Karpas-422 (cell line): ENCODE results near the gene COG7. TPM values are rescaled to one million over a fixed set of nuclear protein-coding genes. Genes with fewer than 3 reads are reported as not detected.

Source experiments
- DNase-seq: peaks from one replicate; pipeline ENCODE4 v3.0.0-alpha.2; 2015
- H2AFZ ChIP-seq: fragments of 200-600 bp; sonication (generic); 2 replicates; pipeline ENCODE4 v1.6.1; 2014; ENCODE audit warnings: antibody characterized with exemption, low read length, mixed read lengths
- H3K27ac ChIP-seq: fragments of 200-600 bp; sonication (generic); 2 replicates; pipeline ENCODE4 v1.5.1; 2014; ENCODE audit warnings: mild to moderate bottlenecking, low read length, moderate library complexity
- H3K27me3 ChIP-seq: fragments of 200-600 bp; sonication (generic); 2 replicates; pipeline ENCODE4 v1.6.1; 2014; ENCODE audit warnings: low read length, mixed read lengths
- H3K36me3 ChIP-seq: fragments of 200-600 bp; sonication (generic); 2 replicates; pipeline ENCODE4 v1.6.1; 2014; ENCODE audit warnings: low read length, mixed read lengths; ENCODE audit not compliant: insufficient read depth
- H3K4me1 ChIP-seq: fragments of 200-600 bp; sonication (generic); 2 replicates; pipeline ENCODE4 v1.6.1; 2014; ENCODE audit warnings: mild to moderate bottlenecking, low read length, mixed read lengths
- H3K4me2 ChIP-seq: fragments of 200-600 bp; sonication (generic); 2 replicates; pipeline ENCODE4 v1.6.1; 2014; ENCODE audit warnings: low read length, low read depth, mild to moderate bottlenecking; ENCODE audit not compliant: poor library complexity, severe bottlenecking
- H3K4me3 ChIP-seq: fragments of 200-600 bp; sonication (generic); 2 replicates; pipeline ENCODE4 v1.5.1; 2014; ENCODE audit warnings: mild to moderate bottlenecking, antibody characterized with exemption, low read length, mixed read lengths
- H3K79me2 ChIP-seq: fragments of 200-600 bp; sonication (generic); 2 replicates; pipeline ENCODE4 v1.6.1; 2014; ENCODE audit warnings: mild to moderate bottlenecking, low read length, mixed read lengths
- H3K9ac ChIP-seq: fragments of 200-600 bp; sonication (generic); 2 replicates; pipeline ENCODE4 v1.6.0; 2014; ENCODE audit warnings: low read length
- H3K9me2 ChIP-seq: fragments of 200-600 bp; sonication (generic), shearing (Covaris generic); replicated peaks from 2 replicates; pipeline ENCODE4 v1.6.0; 2014; ENCODE audit warnings: mild to moderate bottlenecking, low read length, moderate library complexity; ENCODE audit not compliant: insufficient read depth
- H3K9me3 ChIP-seq: fragments of 300-700, 200-600 bp; sonication (generic); 2 replicates; pipeline ENCODE4 v1.6.1; 2014; ENCODE audit warnings: low read length, mixed read lengths
- H4K20me1 ChIP-seq: fragments of 200-600 bp; sonication (generic); 2 replicates; pipeline ENCODE4 v1.6.1; 2014; ENCODE audit warnings: mild to moderate bottlenecking, antibody characterized with exemption, low read length, low read depth; ENCODE audit not compliant: insufficient read depth
- total RNA-seq: library from RNA; depleted of rRNA; stranded (reverse); fragments of >200 nt; shearing (Covaris generic); gene quantifications from 2 replicates; pipeline ENCODE4 v1.2.3, GENCODE V29; 2014; ENCODE audit warnings: low replicate concordance

The COG7 gene
- total RNA-seq, 1 experiment from 2014 or later, result 18.6 TPM

DNA sequence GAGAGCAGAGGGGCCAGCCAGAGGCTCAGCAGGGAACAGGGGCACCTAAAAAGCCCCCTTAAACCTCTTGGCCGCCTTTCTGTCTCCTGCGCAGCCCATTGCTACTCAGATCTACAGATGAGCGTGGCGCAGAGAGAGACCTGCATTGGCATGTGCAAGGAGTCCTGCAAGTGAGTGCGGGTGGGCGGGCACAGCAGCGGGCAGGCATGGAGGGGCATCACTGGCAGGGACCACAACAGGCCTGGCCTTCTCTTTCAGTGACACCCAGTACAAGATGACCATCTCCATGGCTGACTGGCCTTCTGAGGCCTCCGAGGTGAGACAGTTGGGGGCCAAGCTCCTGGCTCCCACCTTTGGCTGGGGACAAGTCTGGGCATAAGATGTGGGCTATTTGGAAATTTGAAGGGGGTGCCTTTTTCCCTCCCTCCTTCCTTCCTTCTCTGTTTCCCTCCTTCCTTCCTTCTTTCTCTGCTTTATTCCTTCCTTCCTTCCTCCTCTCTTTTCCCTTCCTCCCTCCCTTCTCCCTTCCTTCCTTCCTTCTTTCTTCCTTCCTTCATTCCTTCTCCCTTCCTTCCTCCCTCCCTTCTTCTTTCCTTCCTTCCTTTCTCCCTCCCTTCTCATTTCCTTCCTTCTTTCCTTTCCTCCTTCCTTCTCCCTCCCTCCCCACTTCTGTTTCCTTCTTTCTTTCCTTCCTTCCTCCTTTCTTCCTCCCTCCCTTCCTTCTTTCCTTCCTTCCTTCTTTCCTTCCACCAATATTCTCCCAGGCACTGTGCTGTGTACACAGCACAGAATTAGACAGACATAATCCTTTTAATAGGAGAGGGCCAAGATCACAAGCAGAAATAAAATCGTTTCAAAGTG is 75.7 kb downstream of the COG7 start:
- Histone ChIP-seq H3K9ac (no peak overlapping the region), H3K4me1 (no peaks in the 10 kb centered on the region), H3K9me3 (no peaks in the 10 kb centered on the region), H3K27ac (no peak overlapping the region), H3K79me2 (no peaks in the 10 kb centered on the region), H4K20me1 (no peaks in the 10 kb centered on the region), H3K36me3 (no peaks in the 10 kb centered on the region), H3K9me2 (no peaks in the 10 kb centered on the region), H3K4me2 (no peak overlapping the region), H3K27me3 (no peaks in the 10 kb centered on the region), H2AFZ (no peak overlapping the region), H3K4me3 (no peak overlapping the region)
- peak; percentile 2 for DNase-seq

DNA sequence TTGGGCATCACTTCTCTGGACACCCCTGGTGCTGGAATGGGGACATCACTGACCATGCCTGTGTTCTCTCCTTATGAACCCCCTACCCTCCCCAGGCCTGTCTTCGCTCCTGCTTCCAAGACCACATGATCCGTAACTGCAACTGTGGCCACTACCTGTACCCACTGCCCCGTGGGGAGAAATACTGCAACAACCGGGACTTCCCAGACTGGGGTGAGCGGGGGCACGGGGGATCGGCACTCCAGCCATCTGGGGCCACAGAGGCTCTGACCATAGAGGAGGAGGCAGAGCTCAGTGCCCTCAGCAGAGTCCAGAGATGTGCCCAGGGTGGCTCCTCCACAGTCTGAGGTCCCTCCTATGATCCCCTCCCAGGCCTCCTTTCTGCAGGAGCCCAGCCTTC is 77.3 kb downstream of the COG7 start:
- no peak for DNase-seq
- H4K20me1 ChIP-seq, result no peaks in the 10 kb centered on the region
- H3K79me2 ChIP-seq, result no peaks in the 10 kb centered on the region
- H3K27ac ChIP-seq, result no peak overlapping the region
- no peak overlapping the region for H3K4me2 ChIP-seq
- H3K36me3 ChIP-seq, result no peaks in the 10 kb centered on the region
- no peaks in the 10 kb centered on the region for H3K4me1 ChIP-seq
- no peak overlapping the region for H2AFZ ChIP-seq
- H3K4me3 ChIP-seq, result no peak overlapping the region
- H3K9me3 ChIP-seq, result no peaks in the 10 kb centered on the region
- H3K9ac ChIP-seq, result no peak overlapping the region
- H3K27me3 ChIP-seq, result no peaks in the 10 kb centered on the region
- no peaks in the 10 kb centered on the region for H3K9me2 ChIP-seq

DNA sequence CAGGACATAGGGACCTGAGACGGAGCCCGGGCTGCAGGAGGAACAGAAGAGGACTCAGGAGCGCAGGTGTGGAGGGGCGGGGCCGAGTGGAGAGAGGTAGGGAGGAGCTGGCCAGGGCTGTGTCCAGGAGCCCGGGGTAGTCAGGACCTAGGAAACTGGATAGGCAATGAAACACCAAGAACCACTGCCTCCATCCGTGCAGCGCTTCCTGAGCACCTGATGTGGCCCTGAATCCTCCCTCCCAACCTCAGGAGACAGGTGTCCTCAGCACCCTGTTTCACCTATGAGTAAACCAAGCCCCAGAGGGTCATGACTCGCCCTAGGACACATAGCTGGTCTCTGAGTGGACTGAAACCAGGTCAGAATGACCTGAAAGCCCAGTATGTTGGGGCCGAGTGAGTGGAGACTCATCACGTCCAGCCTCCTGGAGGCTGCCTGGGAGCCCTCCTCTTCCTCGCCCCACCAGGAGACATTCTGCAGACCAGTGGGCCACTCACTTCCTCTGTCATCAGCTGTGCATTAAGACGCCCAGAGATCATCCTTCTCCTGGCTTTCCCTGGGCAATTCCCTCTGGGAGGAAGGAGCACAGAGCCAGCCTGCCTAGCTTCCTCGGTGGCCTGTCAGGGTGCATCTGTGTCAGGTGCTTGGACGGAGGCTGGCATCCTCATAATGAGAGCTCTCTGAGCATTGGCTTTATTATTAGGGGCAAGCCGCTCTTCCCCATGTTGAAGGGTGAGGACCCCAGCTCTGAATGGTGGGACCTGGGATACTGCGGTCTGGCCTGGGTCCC is 78.1 kb downstream of the COG7 start:
- Histone ChIP-seq H3K4me2 (no peak overlapping the region), H3K9ac (no peak overlapping the region), H3K79me2 (no peaks in the 10 kb centered on the region), H3K27me3 (no peaks in the 10 kb centered on the region), H3K4me3 (no peak overlapping the region), H3K9me3 (no peaks in the 10 kb centered on the region), H2AFZ (no peak overlapping the region), H4K20me1 (no peaks in the 10 kb centered on the region), H3K36me3 (no peaks in the 10 kb centered on the region), H3K4me1 (no peaks in the 10 kb centered on the region), H3K27ac (no peak overlapping the region), H3K9me2 (no peaks in the 10 kb centered on the region)
- DNase-seq, result no peak

DNA sequence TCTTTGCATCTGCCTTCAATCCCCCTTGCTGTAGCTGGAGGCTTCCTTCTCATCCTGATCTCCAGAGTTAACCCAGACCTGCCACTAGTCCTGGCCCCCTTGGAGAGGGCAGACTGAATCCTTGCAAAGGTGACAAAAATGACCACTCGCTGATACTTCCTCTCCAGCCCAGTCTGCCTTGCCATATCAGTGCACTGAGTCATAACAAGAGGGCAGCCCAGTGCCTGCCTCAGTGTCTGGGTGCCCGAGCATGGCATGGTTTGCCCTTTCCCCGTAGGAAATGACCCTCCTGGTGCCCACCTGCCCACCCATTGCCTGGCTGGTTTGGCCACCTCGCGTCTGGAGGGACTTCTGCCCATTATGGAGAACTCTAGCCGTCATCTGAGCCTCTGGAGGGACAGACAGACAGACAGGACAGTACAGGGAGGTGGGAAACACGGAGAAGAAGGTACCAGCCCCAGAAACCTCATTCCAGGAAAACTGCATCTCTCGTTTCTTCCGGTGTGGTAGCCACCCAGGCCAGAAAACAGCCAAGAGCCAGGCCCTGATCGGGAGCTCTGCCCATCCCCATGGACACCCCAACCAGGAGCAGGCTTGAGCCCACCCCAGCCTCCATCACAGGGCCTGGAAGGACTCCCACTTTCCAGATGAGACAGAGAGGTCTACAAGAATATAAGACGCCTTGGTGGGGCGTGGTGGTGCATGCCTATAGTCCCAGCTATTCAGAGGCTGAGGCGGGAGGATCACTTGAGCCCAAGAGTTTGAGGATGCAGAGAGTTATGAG is 79.4 kb downstream of the COG7 start:
- Histone ChIP-seq H2AFZ (no peak overlapping the region), H3K9ac (no peak overlapping the region), H3K36me3 (no peaks in the 10 kb centered on the region), H3K4me3 (no peak overlapping the region), H3K4me2 (no peak overlapping the region), H4K20me1 (no peaks in the 10 kb centered on the region), H3K9me2 (no peaks in the 10 kb centered on the region), H3K27me3 (no peaks in the 10 kb centered on the region), H3K27ac (no peak overlapping the region), H3K79me2 (no peaks in the 10 kb centered on the region), H3K9me3 (no peaks in the 10 kb centered on the region), H3K4me1 (no peaks in the 10 kb centered on the region)
- DNase-seq, result no peak

DNA sequence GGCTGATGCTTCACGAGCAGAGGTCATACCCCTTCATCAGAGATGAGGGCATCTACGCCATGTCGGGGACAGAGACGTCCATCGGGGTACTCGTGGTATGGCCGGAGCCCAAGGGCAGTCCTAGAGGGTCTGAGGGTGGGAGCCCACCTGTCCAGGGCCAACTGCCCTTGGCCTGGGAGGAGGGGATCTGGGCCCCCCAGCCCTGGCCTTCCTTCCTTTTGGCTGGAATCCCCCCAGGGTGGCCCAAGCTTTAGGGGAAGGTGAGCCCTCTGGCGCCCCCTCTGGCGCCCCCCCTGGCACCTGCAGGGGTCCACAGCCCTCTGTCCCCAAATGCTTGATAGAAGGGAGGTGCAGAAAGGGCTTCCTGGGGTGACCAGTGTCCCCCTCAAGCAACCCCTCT is 81.6 kb downstream of the COG7 start:
- H3K9ac ChIP-seq, result no peak overlapping the region
- no peak overlapping the region for H3K4me2 ChIP-seq
- H2AFZ ChIP-seq, result no peak overlapping the region
- no peak overlapping the region for H3K27ac ChIP-seq
- H4K20me1 ChIP-seq, result no peaks in the 10 kb centered on the region
- no peaks in the 10 kb centered on the region for H3K27me3 ChIP-seq
- H3K79me2 ChIP-seq, result no peaks in the 10 kb centered on the region
- no peaks in the 10 kb centered on the region for H3K9me2 ChIP-seq
- no peaks in the 10 kb centered on the region for H3K36me3 ChIP-seq
- no peaks in the 10 kb centered on the region for H3K4me1 ChIP-seq
- DNase-seq, result peak; percentile 37
- no peak overlapping the region for H3K4me3 ChIP-seq
- H3K9me3 ChIP-seq, result no peaks in the 10 kb centered on the region

DNA sequence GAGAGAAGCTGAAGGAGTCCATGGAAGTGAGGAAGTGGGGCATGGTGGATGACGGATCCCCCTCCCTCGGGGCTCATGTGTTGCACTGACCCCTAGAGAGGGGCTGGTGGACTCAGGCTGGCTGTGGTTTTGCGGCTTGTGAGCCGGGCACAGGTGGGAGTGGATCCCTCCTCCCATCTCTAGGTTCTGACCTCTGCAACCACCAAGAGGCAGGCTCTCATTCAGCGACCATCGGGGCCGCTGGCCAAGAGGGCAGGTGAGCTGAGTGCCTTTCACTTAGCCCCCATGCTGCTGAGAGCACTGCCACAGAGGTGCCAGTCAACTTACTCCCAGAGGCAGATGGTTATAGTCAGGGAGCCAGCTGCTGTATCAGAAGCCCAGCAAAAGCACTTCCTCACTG is 83.6 kb downstream of the COG7 start:
- H3K9me2 ChIP-seq, result no peaks in the 10 kb centered on the region

DNA sequence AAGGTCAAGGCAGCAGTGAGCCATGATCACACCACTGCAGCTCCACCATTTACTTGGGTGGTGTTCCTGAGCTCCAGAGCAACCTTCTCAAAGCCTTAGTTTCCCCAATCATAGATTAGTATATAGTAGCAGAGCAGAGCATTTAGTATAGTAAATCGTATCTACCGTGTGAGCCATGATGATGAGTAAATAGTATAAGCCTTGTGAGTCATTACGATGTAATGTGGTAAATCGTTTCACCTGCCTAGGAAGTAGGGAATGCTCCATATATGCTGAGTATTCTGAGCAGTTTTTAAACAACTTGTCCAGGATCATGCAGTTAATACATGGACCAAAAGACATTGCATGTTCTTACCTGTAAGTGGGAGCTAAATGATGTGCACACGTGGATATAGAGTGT is 84.5 kb downstream of the COG7 start:
- H3K4me3 ChIP-seq, result no peak overlapping the region
- no peak overlapping the region for H2AFZ ChIP-seq
- H3K9me3 ChIP-seq, result no peaks in the 10 kb centered on the region
- H4K20me1 ChIP-seq, result no peaks in the 10 kb centered on the region
- H3K9me2 ChIP-seq, result no peaks in the 10 kb centered on the region
- H3K27me3 ChIP-seq, result no peaks in the 10 kb centered on the region
- no peak for DNase-seq
- H3K79me2 ChIP-seq, result no peaks in the 10 kb centered on the region
- H3K4me2 ChIP-seq, result no peak overlapping the region
- no peak overlapping the region for H3K27ac ChIP-seq
- H3K36me3 ChIP-seq, result no peaks in the 10 kb centered on the region
- H3K4me1 ChIP-seq, result no peaks in the 10 kb centered on the region
- H3K9ac ChIP-seq, result no peak overlapping the region

More for the DNA sequence above, 83.6 kb downstream of the COG7 start:
- no peaks in the 10 kb centered on the region for H3K36me3 ChIP-seq
- H3K79me2 ChIP-seq, result no peaks in the 10 kb centered on the region
- no peak overlapping the region for H3K4me2 ChIP-seq
- no peak overlapping the region for H3K9ac ChIP-seq
- no peaks in the 10 kb centered on the region for H3K9me3 ChIP-seq
- H4K20me1 ChIP-seq, result no peaks in the 10 kb centered on the region
- H3K4me1 ChIP-seq, result no peaks in the 10 kb centered on the region
- H3K27me3 ChIP-seq, result no peaks in the 10 kb centered on the region
- no peak overlapping the region for H2AFZ ChIP-seq
- no peak for DNase-seq
- H3K4me3 ChIP-seq, result no peak overlapping the region
- H3K27ac ChIP-seq, result no peak overlapping the region

DNA sequence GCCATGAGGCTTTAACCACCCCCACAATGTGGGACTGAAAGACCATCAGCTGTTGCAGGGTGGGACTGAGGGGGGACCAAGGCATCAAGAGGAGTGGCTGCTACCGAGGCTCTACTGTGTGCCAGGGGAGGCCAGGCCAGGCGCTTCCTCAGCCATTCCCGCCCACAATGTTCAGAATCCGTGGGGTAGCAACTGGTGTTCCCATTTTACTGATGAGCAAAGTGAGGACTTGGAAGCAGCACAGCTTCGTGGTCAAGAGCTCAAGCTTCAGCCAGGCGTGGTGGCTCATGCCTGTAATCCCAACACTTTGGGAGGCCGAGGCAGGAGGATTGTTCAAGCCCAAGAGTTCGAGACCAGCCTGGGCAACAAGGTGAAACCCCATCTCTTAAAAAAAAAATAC is 85.0 kb downstream of the COG7 start:
- no peaks in the 10 kb centered on the region for H3K36me3 ChIP-seq
- no peak overlapping the region for H3K4me3 ChIP-seq
- no peak for DNase-seq
- no peaks in the 10 kb centered on the region for H3K27me3 ChIP-seq
- no peak overlapping the region for H3K4me2 ChIP-seq
- no peaks in the 10 kb centered on the region for H3K9me2 ChIP-seq
- H3K9ac ChIP-seq, result no peak overlapping the region
- H3K9me3 ChIP-seq, result no peaks in the 10 kb centered on the region
- no peak overlapping the region for H3K27ac ChIP-seq
- no peaks in the 10 kb centered on the region for H4K20me1 ChIP-seq
- H3K4me1 ChIP-seq, result no peaks in the 10 kb centered on the region
- H2AFZ ChIP-seq, result no peak overlapping the region
- no peaks in the 10 kb centered on the region for H3K79me2 ChIP-seq
